HG03060 (cell line): Measurements from ENCODE around the gene TGM5.
"Not testable (repeated sequence)": the region's sequence is repeated elsewhere in the genome, so short reads cannot be mapped to it uniquely, and the experiment has no call there.

Source experiments
- ATAC-seq: cut with Tn5 transposase; IDR thresholded peaks from one replicate; pipeline ENCODE4 v1.9.1; 2021; ENCODE audit warnings: low read depth, moderate number of reproducible peaks; ENCODE audit not compliant: unreplicated experiment

TGM5 gene

DNA sequence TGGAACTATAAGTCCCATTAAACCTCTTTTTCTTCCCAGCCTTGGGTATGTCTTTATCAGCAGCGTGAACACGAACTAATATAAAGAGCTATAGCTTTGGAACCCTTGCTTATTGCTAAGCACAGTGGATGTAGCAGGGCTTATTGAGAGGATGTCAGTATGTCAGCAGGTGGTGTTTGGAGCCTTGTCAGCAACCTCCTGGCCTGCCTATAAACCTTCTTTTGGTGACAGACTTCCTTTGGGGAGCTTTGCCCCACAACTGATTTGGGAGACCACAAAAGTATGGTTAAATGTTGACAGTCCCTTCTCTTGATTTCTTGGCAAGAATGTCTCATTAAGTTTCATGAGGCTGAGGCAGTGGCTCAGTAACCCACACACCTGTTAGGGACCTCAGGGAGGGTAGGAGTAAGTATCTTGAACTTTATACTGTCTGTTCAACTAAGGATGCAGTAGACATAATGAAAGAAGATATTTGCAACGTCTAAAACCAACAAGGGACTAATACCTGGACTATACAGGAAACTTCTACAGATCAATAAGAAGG is 66.7 kb downstream of the TGM5 start:
- ATAC-seq: no peak

DNA sequence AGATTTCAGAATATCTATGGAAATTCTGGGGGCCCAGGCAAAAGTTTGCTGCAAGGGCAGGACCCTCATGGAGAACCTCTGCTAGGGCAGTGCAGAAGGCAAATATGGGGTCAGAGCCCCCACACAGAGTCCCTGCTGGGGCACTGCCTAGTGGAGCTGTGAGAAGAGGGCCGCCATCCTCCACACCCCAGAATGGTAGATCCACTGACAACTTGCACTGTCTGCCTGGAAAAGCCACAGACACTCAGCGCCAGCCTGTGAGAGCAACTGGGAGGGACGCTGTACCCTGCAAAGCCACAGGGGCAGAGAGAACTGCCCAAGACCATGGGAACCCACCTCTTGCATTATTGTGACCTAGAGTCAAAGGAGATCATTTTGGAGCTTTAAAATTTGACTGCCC is 67.7 kb downstream of the TGM5 start:
- no peak for ATAC-seq

DNA sequence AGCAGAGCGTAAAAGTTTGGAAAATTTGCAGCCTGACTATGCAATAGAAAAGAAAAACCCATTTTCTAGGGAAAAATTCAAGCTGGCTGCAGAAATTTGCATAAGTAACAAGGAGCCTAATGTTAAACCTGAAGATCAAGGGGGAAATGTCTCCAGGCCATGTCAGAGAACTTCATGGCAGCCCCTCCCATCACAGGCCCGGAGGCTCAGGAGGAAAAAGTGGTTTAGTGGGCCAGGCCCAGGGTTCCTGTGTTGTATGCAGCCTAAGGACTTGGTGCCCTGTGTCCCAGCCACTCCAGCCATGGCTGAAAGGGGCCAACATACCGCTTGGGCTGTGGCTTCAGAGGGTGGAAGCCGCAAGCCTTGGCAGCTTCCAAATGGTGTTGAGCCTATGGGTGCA is 68.2 kb downstream of the TGM5 start:
- not testable (repeated sequence) for ATAC-seq

DNA sequence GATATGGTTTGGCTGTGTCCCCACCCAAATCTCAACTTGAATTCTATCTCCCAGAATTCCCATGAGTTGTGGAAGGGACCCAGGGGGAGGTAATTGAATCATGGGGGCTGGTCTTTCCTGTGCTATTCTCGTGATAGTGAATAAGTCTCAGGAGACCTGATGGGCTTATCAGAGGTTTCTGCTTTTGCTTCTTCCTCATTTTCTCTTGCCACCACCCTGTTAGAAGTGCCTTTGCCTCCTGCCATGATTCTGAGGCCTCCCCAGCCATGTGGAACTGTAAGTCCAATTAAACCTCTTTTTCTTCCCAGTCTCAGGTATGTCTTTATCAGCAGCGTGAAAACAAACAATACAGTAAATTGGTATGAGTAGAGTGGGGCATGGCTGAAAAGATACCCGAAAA is 69.0 kb downstream of the TGM5 start:
- not testable (repeated sequence) for ATAC-seq

DNA sequence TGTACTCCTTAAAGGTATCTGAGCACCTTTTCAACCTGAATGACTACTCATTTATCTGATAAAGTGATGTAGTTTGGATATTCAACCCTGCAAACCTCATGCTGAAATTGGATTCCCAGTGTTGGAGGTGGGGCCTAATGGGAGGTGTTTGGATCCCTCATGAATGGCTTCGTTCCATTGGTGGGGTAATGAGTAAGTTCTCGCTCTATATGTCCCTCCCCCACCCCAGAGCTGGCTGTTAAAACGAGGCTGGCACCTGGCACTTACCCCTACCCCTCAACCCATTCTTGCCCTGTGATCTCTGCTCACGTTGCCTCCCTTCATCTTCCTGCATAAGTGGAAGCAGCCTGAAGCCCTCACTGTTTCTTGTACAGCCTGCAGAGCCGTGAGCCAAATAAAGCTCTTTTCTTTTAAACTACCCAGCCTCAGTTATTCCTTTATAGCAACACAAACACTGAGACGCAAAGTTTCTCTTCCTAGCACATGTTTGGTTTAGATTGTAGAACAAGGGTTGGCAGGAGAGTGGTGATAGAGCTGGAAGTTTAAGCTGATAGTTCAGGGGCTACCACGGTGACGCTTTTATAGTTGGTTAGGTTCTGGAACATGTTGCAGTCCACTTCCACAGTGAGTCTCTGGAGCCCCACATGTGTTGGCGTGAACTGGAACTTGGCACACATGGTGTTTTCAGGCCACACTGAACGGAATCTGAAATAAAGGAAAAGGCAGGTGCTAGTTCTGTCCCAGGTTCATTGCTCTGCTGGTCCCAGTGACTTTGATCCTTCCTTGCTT is 69.8 kb downstream of the TGM5 start:
- no peak for ATAC-seq

DNA sequence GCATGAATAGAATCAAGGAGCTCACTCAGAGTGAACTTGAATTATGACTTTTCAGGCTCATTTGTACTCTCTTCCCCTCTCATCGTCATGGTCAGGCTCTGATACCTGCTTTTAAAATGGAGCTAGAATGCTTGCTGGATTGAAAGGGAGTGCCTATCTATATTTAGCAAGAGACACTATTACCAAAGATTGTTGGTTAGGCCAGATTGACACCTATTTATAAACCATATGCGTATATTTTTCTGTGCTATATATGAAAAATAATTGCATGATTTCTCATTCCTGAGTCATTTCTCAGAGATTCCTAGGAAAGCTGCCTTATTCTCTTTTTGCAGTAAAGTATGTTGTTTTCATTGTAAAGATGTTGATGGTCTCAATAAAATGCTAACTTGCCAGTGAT is 71.9 kb downstream of the TGM5 start:
- ATAC-seq: no peak

DNA sequence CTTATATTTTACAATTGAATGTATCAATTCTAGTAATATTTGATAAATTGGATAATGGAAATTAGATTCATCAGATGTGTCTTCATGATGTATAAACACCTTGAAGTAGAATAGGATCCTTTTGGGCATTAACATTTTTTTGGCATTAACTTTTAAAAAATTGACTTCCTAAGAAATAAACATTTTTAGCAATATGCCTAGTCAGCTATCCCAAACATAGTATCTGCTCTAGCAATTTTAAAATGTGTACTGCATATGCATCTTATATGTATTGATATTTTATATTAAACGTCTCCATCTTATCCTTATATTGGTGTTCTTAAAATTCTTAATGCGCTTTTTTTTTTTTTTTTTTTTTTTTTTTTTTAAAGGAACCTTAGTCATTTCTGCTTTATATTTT is 73.0 kb downstream of the TGM5 start:
- ATAC-seq: no peak

DNA sequence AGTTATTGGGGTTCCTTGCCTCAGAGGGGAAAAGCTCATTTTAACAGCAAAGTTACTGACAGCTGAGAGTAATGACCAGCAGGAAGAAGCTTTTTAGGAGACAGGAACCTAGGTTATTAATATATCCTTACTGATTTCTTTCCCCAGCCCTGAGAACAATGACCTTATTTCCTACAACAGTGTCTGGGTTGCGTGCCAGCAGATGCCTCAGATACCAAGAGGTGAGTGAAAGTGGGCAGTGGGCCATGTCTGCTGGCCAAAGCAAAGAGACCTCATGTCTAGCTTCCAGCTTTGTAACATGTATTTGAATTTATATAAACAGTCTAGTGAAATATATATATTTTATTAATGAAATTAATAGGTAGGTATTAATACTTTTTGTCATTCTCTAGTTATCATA is 76.5 kb downstream of the TGM5 start:
- ATAC-seq: no peak

DNA sequence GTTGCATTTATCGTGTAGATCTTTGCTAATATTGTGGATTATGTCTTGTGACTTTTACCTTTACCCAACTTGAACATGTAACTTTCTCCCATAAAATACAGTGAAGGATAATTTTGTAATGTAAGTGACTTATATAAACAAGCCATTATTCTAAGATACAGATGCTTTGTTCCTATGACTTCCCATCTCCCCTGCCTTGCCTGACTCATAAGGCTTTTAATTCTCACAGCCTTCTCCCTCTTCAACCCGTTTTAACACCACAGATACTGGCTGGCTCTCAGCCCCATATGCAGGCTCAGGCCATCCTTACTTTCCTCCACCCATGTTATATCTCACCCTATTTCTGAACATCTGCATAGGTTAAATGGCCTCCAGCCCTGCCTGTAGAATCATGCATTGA is 77.4 kb downstream of the TGM5 start:
- no peak for ATAC-seq

DNA sequence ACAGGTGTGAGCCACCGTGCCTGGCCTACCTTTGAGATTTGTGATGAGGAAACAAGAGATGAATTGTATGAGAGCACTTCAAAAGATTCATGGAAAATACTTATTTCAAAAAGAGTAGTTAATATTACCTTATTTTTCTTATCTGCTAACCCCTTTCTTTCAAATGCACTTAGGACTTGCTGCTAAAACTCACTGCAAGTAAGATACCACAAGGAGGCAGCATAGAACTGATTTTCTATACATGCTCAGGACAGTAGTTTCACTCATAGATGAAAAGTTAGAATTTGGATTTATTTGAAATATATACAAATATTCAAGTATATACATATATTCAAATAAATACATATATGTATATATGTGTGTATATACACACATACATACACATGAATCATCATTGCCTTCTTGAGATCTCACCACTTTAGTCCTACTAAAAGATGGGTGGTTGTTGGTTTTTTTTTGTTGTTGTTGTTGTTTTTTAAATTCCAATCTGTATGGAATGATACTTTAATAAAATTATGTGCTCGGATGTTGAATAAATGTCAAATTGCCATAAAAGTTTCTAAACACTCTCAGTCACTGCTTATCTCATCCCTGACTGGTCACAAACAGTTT is 79.1 kb downstream of the TGM5 start:
- no peak for ATAC-seq

DNA sequence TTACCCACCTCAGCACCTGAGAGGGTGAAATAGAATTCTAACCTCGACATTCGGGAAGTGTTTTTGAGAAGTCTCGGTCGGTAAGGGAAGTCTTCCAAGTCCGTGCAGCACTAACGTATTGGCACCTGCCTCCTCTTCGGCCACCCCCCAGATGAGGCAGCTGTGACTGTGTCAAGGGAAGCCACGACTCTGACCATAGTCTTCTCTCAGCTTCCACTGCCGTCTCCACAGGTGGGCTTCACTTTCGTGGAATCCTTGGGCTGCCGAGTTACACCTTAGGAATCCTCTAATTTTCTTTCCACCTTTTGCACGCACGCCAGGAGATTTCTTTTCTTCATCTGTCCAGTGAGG is 80.8 kb downstream of the TGM5 start:
- no peak for ATAC-seq

DNA sequence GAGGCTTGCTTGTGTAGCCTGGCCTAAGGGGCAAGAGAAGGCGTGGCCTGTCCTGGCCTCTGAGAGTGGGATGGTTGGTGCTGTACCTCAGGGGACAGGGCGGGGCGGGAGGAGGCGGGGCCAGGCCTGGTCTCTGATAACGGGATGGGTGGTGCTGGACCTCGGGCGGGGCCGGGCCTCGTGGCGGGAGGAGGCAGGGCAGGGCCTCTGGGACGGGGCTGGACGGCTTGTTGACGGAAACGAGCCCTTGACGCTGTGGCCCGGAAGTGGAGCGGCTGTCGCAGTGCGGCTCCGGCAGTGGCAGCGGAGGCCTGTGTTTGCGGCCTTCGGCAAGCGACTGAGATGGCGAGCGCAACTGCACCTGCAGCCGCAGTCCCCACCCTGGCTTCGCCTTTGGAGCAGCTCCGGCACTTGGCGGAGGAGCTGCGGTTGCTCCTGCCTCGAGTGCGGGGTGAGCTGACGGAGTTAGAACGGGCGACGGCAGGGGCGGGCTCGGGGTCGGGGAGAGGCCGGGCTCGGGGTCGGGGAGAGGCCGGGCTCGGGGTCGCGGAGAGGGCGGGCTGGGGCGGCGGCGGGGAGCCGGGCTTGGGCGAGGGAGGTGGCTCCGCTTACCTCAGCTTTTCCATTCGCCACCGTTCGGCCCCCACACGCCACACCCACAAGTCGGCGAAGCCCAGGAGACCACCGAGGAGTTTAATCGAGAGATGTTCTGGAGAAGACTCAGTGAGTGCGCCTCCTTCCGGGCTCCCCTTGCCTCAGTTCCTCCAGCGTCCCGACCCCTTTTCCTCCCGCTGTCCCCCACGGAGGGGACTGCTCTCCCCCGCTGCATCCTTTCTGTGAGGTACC is 81.3 kb downstream of the TGM5 start, which contains the start of gene CCNDBP1:
Gene CCNDBP1, plus strand, starts transcription at position 247 of the 846 bp plus-strand sequence. Its CDS starts 96 bp downstream, at position 343.
- ATAC-seq: peak; percentile 54

DNA sequence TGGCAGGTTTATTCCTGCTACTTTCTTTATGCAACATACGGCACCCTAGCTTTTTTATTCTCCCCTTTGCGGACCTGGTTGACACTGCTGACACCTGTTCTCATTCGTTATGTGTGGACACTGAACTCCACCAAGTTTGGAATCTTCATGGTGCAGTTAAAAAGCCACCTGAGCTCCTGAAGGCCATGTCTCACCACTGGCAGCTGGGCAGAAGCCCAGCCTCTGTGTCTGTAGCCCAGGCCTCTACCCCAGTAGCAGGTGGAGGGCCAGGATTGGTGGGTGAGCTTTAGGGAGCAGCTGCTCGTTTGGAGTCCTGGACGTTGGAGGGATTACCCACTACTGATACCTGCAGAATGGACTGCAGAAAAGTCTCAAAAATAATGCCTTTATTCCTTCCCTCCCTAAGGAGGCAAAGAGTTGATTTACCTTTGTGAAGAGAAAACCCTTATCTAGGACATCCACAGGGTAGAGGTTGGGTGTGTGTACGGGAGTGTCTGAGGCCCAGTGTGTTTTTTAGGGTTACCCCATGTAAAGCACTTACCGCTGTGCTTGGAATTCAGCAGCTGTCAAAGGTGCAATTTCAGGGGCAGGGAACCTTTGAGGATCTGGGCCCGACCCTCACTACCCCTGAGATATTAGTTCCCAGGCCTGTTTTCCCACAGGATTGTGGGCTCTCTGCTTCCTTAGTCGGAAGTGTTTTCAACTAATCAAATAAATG is 82.2 kb downstream of the TGM5 start:
- no peak for ATAC-seq

DNA sequence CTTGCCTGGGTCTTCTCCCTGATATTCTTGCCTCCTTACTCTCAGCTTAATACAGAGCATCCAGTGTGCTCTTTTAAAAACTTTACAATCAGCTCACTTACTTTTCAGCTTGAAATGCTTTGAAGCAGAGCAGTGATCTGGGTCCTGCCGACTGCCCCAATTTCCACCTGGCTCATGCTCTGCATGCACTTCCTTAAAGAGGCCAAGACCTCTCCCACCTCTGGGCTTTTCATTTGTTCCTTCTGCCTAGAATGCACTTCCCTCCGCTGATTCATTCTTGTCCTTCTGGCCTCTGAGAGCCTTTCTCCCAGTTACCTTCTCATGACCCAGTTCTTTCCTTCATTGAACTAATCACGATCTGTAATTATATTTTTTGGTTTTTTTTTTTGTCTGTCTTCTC is 83.5 kb downstream of the TGM5 start:
- no peak for ATAC-seq
